B cell (primary cell): ENCODE measurements around the gene FOXP3.

ENCODE experiments used
- EZH2 ChIP-seq: IDR thresholded peaks from 2 replicates; pipeline ENCODE4 v1.6.1; 2012; ENCODE audit warnings: borderline replicate concordance, low read depth, mild to moderate bottlenecking, moderate library complexity, low read length; ENCODE audit not compliant: insufficient read depth, poor library complexity, severe bottlenecking
- TF ChIP-seq, protein P1 (sequence below): fragments of 200-600 bp; IDR thresholded peaks from one replicate; pipeline ENCODE4 v1.8.0; 2022; ENCODE audit warnings: antibody characterized with exemption, mild to moderate bottlenecking

GRCh38 chrX:49287665-49288064 is 23.2 kb upstream of the FOXP3 start:
- no peak for TF ChIP-seq EZH2
- TF ChIP-seq, protein P1, sequence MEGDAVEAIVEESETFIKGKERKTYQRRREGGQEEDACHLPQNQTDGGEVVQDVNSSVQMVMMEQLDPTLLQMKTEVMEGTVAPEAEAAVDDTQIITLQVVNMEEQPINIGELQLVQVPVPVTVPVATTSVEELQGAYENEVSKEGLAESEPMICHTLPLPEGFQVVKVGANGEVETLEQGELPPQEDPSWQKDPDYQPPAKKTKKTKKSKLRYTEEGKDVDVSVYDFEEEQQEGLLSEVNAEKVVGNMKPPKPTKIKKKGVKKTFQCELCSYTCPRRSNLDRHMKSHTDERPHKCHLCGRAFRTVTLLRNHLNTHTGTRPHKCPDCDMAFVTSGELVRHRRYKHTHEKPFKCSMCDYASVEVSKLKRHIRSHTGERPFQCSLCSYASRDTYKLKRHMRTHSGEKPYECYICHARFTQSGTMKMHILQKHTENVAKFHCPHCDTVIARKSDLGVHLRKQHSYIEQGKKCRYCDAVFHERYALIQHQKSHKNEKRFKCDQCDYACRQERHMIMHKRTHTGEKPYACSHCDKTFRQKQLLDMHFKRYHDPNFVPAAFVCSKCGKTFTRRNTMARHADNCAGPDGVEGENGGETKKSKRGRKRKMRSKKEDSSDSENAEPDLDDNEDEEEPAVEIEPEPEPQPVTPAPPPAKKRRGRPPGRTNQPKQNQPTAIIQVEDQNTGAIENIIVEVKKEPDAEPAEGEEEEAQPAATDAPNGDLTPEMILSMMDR = no peak
